ENCODE measurements around the gene TRIP6. TPM values are rescaled to one million over a fixed set of nuclear protein-coding genes. Genes with fewer than 3 reads are reported as not detected.

Gene TRIP6
- total RNA-seq, 1 experiment from 2014 or later, result 102 TPM

DNA sequence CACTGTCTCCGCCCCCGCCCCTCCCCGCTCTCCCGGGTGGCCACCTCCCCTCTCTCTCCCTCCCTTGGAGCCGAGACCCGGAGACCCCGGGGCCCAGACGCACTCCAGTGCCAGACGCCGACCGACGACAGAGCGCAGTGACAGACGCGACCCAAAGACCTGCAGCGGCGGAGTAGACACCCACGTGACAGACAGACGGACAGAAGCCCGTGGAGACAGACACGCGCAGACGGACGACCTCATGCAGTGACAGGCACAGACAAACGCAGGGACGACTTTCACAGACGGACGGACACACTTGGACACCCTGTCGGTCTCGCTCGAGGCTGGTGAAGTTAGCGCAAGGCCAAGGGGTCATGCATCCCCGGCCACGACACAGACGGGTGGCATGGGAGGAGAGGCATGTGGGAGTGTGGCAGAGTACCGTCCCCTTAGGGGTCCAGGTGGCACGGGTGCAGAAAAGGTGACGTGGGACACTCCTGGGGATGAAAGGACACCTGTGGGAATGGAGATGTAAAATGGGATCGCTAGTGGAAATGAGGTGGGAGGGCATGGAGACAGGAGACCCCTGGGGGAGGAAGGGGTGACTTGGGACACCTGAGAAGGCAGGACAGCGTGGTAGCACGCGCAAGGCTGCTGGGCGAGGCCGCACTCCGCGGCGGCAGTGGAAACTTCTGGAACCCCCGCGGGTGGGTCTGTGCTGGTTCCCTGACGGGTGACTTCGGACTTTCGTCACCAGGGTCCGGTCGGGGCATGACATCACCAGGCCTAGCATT, 29.0 kb downstream of the TRIP6 start:
- Histone ChIP-seq H3K9me3 (ENCODE audit: control insufficient read depth in 1 of 2, insufficient read depth in 1 of 2, low read depth in 1 of 2, low read length in 2 of 2) (no peaks in the 10 kb centered on the region), H3K36me3 (ENCODE audit: control insufficient read depth in 1 of 2, insufficient read depth in 2 of 2, low read length in 2 of 2) (no peaks in the 10 kb centered on the region), H3K27ac (ENCODE audit: low read depth, low read length) (no peak overlapping the region), H3K9me2 (ENCODE audit: insufficient read depth) (no peaks in the 10 kb centered on the region), H3K4me3 (replicated peaks in 1 of 2; ENCODE audit: low read depth in 1 of 2, low read length in 2 of 2) (peak overlapping the region; percentile 37 to 56), H3K79me2 (ENCODE audit: insufficient read depth, low read length) (no peaks in the 10 kb centered on the region), H3K4me2 (ENCODE audit: low read length) (peak overlapping the region; percentile 91), H2AFZ (ENCODE audit: low read depth, low read length, poor library complexity, severe bottlenecking) (peak overlapping the region; percentile 74), H4K20me1 (ENCODE audit: insufficient read depth) (no peaks in the 10 kb centered on the region), H3K9ac (ENCODE audit: low read length) (no peak overlapping the region), H3K4me1 (ENCODE audit: control insufficient read depth in 1 of 2, insufficient read depth in 2 of 2, low read length in 2 of 2) (peaks cover 5 to 36% of the 10 kb centered on the region in 2 experiments), H3K27me3 (ENCODE audit: insufficient read depth, low read length) (no peaks in the 10 kb centered on the region; the same call in 1 of the 2 replicates)
- ChIA-PET POLR2A (interaction anchor here (0.7 kb wide), 1 partner anchor 387 kb away, joined by 3 read pairs; no protein-coding TSS in a partner anchor), CTCF (interaction anchor here (1.4 to 2.7 kb wide), 2 partner anchors 386 to 387 kb away, joined by 6 to 8 read pairs; no protein-coding TSS in a partner anchor), RAD21 (ENCODE audit: low non-redundant PET in 1 of 2, low total read pairs in 2 of 2, uncharacterized antibody in 2 of 2, unreplicated experiment in 2 of 2) (no interaction called here)
- no TSS peak for BruUV-seq (replicated peaks)
- DNase-seq (ENCODE audit: low read depth, low spot score) (no peak), ATAC-seq (peak; percentile 50)
- intact Hi-C loops (cut with micrococcal nuclease), result loop anchor here (1.0 to 5.0 kb wide), 3 partner anchors 241 to 387 kb away; no protein-coding TSS in a partner anchor
- no peak for TF ChIP-seq SRF (IDR thresholded peaks at IDR 0.05; ENCODE audit: low read depth)
- TF ChIP-seq YY1 (IDR thresholded peaks at IDR 0.05; ENCODE audit: extremely low read depth, insufficient replicate concordance, low read depth, low read length), result no peak
- no peak for TF ChIP-seq FOSL1 (IDR thresholded peaks at IDR 0.05; ENCODE audit: low read depth)
- TF ChIP-seq RAD21 (IDR thresholded peaks at IDR 0.05; ENCODE audit: low read depth), result no peak
- TF ChIP-seq EZH2 (IDR thresholded peaks at IDR 0.05), result no peak
- TF ChIP-seq, protein P1, sequence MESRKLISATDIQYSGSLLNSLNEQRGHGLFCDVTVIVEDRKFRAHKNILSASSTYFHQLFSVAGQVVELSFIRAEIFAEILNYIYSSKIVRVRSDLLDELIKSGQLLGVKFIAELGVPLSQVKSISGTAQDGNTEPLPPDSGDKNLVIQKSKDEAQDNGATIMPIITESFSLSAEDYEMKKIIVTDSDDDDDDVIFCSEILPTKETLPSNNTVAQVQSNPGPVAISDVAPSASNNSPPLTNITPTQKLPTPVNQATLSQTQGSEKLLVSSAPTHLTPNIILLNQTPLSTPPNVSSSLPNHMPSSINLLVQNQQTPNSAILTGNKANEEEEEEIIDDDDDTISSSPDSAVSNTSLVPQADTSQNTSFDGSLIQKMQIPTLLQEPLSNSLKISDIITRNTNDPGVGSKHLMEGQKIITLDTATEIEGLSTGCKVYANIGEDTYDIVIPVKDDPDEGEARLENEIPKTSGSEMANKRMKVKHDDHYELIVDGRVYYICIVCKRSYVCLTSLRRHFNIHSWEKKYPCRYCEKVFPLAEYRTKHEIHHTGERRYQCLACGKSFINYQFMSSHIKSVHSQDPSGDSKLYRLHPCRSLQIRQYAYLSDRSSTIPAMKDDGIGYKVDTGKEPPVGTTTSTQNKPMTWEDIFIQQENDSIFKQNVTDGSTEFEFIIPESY (IDR thresholded peaks at IDR 0.05; ENCODE audit: extremely low read depth, insufficient replicate concordance, low read length), result no peak
- TF ChIP-seq ZFX (IDR thresholded peaks at IDR 0.05), result no peak
- no peak for TF ChIP-seq EGR1 (IDR thresholded peaks at IDR 0.05; ENCODE audit: low read depth)
- no peak for TF ChIP-seq CBX3 (IDR thresholded peaks at IDR 0.05; ENCODE audit: low read depth)
- TF ChIP-seq, protein P2, sequence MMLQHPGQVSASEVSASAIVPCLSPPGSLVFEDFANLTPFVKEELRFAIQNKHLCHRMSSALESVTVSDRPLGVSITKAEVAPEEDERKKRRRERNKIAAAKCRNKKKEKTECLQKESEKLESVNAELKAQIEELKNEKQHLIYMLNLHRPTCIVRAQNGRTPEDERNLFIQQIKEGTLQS (IDR thresholded peaks at IDR 0.05), result no peak
- TF ChIP-seq, protein P3, sequence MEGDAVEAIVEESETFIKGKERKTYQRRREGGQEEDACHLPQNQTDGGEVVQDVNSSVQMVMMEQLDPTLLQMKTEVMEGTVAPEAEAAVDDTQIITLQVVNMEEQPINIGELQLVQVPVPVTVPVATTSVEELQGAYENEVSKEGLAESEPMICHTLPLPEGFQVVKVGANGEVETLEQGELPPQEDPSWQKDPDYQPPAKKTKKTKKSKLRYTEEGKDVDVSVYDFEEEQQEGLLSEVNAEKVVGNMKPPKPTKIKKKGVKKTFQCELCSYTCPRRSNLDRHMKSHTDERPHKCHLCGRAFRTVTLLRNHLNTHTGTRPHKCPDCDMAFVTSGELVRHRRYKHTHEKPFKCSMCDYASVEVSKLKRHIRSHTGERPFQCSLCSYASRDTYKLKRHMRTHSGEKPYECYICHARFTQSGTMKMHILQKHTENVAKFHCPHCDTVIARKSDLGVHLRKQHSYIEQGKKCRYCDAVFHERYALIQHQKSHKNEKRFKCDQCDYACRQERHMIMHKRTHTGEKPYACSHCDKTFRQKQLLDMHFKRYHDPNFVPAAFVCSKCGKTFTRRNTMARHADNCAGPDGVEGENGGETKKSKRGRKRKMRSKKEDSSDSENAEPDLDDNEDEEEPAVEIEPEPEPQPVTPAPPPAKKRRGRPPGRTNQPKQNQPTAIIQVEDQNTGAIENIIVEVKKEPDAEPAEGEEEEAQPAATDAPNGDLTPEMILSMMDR (IDR thresholded peaks at IDR 0.05 in 2 of 3, conservative IDR thresholded peaks at IDR 0.05 in 1 of 3; ENCODE audit: borderline replicate concordance in 1 of 3, insufficient read depth in 1 of 3, low read depth in 2 of 3, low read length in 2 of 3), result no peak

All from HCT116 (cell line).